Jurkat, Clone E6-1 (cell line): ENCODE results near the gene HSD17B11.
"Not testable (repeated sequence)": the region's sequence is repeated elsewhere in the genome, so short reads cannot be mapped to it uniquely, and the experiment has no call there.

ENCODE experiments used
- DNase-seq: peaks from one replicate; pipeline ENCODE4 v3.0.0-alpha.2; 2011; ENCODE audit warnings: low read depth, low spot score
- H3K4me3 ChIP-seq: 2 replicates; pipeline ENCODE4 v1.5.1; 2011; ENCODE audit warnings: mild to moderate bottlenecking, low read length, control low read depth, moderate library complexity

HSD17B11 gene

DNA sequence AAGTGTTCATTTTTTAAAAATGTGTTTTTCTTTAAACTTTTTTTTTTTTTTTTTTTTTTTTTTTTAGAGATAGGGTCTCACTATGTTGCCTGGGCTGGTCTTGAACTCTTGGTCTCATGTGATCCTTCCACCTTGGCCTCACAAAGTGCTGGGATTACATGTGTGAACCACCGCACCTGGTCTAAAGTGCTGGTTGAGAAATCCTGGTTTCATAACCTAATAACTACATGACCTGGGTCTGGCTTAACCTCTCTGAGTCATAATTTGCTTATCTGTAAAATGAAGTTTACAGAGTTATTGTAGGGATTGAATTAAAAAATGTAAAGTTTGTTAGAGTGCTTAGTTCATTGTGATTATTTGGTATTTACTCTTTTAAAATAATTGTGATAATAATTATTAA lies 73.5 kb downstream of the HSD17B11 start:
- no peak for DNase-seq
- no peak overlapping the region for H3K4me3 ChIP-seq

DNA sequence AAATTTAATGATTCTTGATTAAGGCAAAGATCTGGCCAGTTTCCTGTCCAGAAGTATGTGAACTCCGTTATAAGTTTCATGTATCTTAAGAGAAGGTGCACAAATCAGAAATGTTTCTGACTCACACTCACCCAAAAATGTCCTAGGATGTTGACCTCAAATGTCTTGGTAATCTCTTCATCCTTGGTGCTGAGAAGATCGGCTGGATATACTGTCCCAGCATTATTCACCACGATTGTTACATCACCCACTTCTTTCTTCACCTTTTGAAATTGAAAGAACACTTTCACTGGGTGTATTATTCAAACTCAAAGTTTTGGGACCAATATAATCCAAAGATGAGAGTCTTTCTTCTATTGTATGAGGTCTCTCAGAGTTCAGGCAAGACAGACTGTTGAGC lies 74.0 kb downstream of the HSD17B11 start:
- no peak for DNase-seq
- H3K4me3 ChIP-seq, result no peak overlapping the region

DNA sequence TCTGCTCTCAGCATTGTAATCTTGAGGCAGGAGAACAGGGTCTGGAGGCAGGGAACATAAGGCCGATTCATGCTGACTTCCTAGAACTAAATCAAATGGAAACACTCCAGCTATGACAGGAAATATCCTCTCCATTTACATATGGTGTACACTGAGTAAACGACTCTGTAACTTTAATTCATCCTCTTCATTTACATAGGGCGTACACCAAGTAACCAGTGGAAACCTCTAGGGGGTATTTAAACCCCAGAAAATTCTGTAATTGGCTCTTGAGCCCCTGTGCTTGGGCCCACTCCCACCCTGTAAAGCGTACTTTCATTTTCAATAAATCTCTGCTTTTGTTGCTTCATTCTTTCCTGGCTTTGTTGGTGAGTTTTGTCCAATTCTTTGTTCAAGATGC lies 76.0 kb downstream of the HSD17B11 start:
- H3K4me3 ChIP-seq, DNase-seq: not testable (repeated sequence)

DNA sequence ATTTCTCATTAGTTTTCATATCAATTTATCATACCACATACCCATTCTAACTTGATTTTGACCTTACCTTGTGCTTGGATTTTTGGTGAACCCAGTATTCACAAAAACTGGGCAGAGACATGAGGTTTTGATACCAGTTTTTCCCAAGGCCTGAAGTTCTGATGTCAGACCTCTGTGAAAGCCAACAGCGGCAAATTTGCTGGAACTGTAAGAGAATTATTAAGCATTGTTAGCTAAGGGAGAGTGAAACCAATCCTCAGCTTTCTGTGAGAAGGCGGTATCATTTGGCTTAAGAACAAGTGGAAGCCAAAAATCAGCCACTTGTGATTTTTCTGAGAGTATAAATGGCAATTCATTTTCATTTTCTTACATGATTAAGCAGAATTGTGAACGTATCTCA lies 77.2 kb downstream of the HSD17B11 start:
- DNase-seq, result no peak
- H3K4me3 ChIP-seq, result no peak overlapping the region

DNA sequence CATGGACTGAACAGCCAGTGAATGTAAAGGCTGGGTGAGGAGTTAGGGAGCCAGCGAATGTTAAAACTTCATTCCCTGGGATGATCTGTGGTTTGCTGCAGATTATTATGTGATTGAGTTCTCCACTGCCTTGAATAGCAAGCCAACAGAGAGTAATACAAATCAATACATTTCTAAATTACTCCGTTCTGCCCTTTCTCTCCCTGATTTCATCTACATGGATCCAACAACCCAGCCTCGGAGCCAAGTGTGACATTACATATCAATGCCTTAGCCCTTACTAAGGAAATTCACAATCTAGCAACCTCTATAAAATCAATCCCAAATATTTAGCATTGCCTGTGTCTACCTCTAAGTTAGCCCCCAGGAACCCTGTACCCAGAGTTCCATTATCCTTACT lies 79.3 kb downstream of the HSD17B11 start:
- no peak overlapping the region for H3K4me3 ChIP-seq
- DNase-seq, result no peak

DNA sequence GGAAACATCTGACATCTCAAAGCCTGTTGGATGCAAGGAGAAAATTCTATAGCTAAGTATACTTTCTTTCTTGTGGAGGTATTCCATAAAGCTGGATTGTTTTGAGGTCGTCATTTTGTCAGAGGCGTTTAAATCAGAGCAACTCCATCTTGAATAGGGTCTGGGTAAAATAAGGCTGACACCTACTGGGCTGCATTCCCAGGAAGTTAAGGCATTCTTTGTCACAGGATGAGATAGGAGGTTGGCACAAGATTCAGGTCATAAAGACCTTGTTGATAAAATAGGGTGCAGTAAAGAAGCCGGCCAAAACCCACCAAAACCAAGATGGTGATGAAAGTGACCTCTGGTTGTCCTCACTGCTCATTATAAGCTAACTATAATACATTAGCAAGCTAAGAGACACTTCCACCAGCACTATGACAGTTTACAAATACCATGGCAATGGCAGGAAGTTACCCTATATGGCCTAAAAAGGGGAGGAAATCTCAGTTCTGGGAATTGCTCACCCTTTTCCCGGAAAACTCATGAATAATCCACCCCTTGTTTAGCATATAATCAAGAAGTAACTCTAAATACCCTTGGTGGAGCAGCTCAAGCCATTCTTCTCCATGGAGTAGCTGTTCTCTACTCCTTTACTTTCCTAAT lies 80.2 kb downstream of the HSD17B11 start:
- H3K4me3 ChIP-seq, result no peak overlapping the region
- DNase-seq, result no peak

DNA sequence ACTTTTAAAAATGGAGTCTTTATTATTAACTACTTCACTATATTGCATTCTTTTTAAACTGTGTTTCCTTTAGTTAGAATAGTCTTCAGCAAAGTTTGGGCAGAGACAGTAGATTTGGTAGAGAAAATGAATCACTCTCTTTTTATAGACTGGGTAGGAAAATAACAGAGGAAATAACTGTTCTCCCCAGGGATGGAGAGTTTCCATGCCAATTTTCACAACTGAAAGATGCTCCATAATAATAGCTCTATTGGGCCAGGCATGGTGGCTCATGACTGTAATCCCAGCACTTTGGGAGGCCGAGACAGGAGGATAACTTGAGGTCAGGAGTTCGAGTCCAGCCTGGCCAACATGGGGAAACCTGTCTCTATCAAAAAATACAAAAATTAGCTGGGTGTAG lies 81.4 kb downstream of the HSD17B11 start:
- H3K4me3 ChIP-seq, result no peak overlapping the region
- no peak for DNase-seq

DNA sequence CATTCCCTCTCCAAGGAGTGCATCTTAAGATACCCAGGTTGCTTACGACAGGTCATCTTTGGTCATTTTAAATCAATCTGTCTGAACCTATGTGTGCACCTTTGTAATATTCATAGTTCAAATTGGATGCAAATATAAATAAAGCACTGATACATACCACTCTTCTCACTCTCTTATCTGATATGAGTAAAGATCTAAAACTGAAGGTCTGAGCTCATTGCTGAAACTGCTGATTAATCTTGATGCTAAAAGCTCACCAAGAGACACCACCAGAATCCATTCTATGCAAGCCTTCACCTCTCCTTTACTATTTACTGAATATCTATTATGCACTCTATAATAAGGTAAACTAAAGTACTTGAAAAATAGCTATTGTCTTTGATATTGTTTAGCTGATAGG lies 84.9 kb downstream of the HSD17B11 start:
- no peak for DNase-seq
- no peak overlapping the region for H3K4me3 ChIP-seq

DNA sequence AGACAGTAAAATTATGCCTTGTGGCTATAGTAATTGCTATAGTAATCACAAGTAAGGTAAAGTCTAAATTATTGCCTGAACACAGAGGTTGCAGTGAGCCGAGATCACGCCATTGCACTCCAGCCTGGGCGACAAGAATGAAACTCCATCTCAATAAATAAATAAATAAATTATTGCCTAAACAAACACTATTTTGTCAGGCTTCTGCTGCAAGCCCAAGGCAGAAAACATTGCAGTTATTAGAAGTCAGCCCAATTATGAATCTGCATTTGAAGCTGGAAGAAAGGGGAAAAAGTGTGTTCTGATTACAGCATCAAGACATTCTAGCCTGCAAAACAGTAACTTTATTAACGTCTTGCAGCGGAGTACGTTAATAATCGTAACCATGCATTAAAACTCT lies 85.4 kb downstream of the HSD17B11 start:
- H3K4me3 ChIP-seq, result no peak overlapping the region
- DNase-seq, result no peak

DNA sequence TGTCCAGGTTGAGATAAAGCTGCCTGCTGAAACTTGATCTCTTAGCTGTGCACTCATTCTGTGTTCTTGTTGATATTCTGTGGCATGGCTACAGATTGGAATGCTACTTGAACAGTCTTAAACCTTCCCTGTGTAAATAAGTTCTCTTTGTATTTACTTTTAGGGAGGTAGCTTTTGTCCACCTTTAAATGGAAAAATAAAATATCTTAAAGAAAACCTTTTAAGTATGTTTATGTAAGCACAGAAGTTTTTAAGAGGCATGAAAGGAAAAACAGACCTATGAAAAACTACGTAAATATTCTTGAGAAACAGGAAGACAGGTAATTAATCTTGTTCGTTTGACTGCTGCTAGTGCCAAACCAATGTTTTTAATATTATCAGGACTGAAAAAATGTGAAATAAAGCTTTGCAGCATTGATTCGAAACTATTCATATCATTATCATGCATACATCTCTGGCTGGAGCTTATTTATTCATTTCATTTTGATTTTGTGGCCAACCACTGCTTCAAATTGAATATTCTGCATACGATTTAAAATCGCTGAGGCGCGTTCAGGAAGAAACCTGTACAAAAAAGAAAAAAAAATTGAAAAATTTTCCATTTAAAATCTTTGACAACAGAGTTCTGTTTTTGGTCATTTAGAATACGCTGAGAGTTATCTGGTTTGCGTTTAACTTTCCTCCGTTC lies 86.1 kb downstream of the HSD17B11 start:
- no peak overlapping the region for H3K4me3 ChIP-seq
- DNase-seq, result no peak

DNA sequence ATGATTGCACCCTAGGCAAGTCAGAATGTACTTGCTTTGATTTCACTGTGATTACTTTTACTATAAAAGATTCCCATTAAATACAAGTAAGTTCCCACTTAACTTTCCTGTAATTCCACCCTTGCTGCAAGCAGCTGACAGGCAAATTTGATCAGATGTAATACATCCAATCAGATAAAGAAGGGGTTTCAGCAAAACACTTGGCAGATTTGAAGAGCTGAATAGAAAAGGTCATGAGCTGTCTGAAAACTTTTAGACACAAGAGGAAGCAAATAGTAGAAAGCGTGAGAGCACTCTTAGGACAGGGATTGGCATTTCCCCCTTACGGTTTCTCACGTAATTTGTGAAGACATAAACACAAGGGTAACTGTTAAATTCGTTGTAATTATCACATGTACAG lies 91.1 kb downstream of the HSD17B11 start:
- no peak overlapping the region for H3K4me3 ChIP-seq
- DNase-seq, result no peak

DNA sequence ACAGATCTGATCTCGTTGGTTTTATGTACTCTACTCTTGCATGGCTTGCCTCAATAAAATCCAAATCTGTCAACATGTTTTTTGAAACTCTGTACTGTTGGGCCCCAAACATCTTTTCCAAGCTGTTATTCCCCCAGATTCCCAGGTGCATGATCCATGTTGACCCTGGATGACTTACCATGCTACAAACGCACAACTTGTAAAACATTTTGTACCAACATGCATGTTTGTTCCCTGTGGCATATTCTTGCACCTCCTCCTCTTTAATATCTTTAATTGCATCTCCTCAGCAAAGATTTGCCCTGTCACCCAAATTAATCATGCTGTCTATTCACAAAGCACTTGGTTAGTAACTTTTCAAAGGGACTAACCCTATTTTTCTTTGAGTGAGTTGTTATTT lies 92.6 kb downstream of the HSD17B11 start:
- no peak overlapping the region for H3K4me3 ChIP-seq
- DNase-seq, result no peak

DNA sequence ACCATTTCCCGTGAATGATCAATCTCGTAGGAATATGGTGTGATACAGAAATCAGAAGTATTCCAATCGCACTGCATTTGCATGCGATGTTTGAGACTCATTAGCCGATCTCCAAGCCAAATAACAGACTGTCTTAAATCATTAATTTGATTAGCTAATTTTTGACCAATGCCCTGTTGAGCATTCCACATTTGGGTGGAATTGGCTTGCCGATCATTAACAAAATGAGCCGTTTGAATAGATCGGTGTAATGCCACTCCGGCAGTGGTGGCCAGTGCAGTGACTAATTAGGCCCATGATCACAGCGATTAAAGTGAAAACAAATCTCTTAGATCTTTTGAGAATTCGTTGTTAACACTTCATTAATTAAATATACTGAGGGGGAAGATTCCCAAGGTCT lies 96.1 kb downstream of the HSD17B11 start:
- H3K4me3 ChIP-seq, DNase-seq: not testable (repeated sequence)

DNA sequence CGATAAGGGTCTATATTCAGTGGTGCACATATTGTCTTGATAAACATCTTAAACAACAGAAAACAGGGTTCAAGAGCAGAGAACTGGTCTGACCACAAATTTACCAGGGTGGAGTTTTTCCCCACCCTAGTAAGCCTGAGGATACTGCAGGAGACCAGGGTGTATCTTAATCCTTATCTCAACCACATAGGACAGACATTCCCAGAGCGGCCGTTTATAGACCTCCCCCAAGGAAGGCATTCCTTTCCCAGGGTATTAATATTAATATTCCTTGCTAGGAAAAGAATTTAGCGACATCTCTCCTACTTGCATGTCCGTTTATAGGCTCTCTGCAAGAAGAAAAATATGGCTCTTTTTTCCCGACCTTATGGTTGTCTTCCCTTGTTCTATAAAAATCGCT lies 97.1 kb downstream of the HSD17B11 start:
- not testable (repeated sequence) for H3K4me3 ChIP-seq, DNase-seq

DNA sequence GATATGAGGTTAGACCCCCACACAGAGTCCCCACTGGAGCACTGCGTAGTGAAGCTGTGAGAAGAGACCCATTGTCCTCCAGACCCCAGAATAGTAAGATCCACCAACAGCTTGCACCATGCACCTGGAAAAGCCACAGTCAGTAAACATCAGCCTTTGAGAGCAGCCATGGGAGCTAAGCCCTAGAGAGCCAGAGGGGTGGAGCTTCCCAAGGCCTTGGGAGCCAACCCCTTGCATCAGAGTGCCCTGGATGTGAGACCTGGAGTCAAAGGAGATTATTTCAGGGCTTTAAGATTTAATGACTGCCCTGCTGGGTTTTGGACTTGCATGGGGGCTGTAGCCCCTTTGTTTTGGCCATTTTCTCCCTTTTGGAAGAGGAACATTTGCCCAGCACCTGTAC lies 104.0 kb downstream of the HSD17B11 start:
- H3K4me3 ChIP-seq, result no peak overlapping the region
- no peak for DNase-seq
